Fibroblast of the aortic adventitia (primary cell): Measurements from ENCODE around the gene DOCK9. TPM values are rescaled to one million over a fixed set of nuclear protein-coding genes. Genes with fewer than 3 reads are reported as not detected.

ENCODE experiments used
- DNase-seq: peaks from one replicate; pipeline ENCODE4 v3.0.0-alpha.2; 2010; ENCODE audit warnings: low read depth
- H3K4me3 ChIP-seq: 2 replicates; pipeline ENCODE4 v1.5.1; 2011; ENCODE audit warnings: low read depth, mild to moderate bottlenecking, control low read depth, low read length, moderate library complexity
- CTCF ChIP-seq: IDR thresholded peaks from 2 replicates; pipeline ENCODE4 v1.5.1; 2011; ENCODE audit warnings: mild to moderate bottlenecking, low read length, control low read depth, inconsistent platforms; ENCODE audit not compliant: insufficient read depth
- total RNA-seq: library from RNA; depleted of rRNA; stranded (reverse); fragments of >200 nt; gene quantifications from 2 replicates; pipeline ENCODE4 v1.2.3, GENCODE V29; 2012; ENCODE audit warnings: low replicate concordance

DOCK9 gene
- total RNA-seq, 1 donor: 28.1 TPM

- H3K4me3 ChIP-seq: no peak overlapping the region
- no peak for TF ChIP-seq CTCF
- no peak for DNase-seq
Measured at GRCh38 chr13:98879957-98880356, 97.9 kb downstream of the DOCK9 start.

DNA sequence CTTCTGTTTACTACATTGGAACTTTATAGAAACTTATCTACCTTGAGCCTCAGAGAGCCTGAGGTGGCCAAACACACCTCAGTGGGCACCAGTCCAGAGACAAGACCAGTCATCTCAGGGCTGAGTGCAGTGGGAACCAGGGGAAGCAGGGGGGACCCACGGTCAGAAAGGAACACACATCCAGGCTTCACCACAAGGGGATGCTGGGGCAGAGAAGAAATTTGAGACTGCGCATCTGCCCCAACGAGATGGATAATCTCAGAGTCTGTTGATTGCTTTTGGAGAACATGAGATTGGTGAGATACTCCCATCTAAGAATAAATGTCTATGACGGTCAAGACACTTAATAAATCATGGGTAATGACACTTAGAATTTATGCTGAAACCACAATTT is 98.7 kb downstream of the DOCK9 start:
- TF ChIP-seq CTCF: no peak
- DNase-seq: no peak

DNA sequence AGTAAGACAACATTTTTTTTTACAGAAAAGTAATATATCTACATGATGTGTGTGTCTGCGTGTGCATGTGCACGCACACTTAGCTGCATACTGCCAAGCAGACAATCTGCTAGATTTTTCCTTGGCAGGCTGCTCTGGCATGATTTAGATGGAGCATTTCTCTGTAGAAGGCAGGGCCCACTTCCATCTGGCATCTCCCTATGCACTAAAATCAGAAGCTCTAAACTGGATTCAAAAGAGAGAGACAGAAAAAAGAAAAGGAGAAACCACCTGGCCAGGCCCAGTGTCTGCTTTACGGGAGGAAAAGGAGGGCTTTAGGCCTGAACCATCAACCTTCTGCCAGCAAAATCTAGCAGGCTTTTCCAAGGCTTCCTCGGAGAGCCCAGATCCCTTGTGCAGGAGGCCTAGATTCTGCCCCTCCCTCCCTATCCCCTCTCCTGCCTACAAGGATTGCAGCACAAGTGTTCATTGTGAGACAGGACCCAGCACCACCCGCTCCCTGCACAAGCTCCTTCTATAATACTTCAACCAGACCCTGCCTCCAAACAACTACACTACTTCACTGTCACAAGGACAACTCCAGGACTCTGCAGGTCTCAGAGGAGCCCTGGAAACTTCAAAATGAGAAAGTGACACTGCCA is 99.3 kb downstream of the DOCK9 start:
- no peak for TF ChIP-seq CTCF
- peak; percentile 69 for DNase-seq
- H3K4me3 ChIP-seq: no peak overlapping the region

More for the DNA sequence above, 98.7 kb downstream of the DOCK9 start:
- H3K4me3 ChIP-seq: no peak overlapping the region

DNA sequence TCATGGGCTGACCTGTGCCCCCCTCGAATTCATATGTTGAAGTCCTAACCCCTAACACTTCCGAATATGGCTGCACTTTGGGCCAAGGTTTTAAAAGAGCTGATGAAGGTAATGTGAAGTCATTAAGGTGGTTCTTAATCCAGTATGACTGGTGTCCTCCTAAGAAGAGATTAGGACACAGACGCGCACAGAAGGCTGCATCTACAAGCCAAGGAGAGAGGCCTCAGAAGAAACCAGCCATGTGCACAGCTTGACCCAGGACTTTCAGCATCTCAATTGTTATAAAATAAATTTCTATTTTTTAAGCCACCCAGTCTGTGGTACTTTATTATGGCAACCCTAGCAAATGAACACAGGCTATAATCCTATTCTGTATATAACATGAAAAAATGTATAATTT is 99.9 kb downstream of the DOCK9 start:
- TF ChIP-seq CTCF: no peak
- H3K4me3 ChIP-seq: no peak overlapping the region
- no peak for DNase-seq

DNA sequence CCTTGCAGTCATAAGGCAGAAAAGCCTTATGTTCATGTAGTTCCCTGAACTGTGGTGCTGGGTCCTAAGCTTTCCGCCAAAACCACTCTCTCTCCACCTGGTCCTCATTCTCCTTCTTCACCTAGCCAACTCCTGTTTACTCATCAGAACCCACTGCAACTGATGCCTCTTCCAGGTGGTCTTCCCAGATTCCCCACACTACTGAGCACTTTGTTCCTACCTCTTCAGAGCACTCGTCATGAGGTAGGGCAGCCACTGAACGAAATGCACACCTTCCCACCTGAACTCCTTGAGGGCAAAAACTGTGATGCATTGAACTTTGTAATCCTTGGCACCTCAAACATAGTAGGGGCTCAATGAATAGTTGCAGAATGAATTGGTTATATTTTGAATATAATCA is 100.4 kb downstream of the DOCK9 start:
- no peak for TF ChIP-seq CTCF
- DNase-seq: no peak
- no peak overlapping the region for H3K4me3 ChIP-seq

DNA sequence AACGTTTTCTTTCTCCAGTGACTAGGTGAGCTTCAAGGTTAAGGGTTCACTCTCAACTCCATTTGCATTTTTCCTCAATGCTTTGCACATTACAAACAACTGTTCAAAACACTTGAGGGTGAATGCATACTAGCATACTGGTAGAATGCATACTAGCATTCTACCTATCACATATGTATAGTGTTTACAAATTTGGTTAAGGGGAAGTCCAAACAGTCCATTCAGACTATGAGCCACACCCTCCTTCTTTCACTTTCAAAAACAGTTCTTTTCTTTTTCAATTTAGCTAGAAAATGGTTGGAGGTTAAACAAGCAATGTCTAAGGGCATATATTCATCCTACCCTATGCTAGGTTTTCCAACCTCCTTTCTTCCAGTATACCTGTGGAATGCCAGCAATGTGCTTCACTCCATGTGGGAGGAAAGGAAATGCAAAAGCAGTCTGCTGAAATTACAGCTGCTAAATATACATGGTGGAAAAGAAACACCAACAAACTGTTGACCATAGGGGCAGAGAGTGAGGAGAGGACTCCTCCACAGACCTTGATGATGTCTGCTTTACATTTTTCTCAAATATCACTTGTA is 102.6 kb downstream of the DOCK9 start:
- no peak overlapping the region for H3K4me3 ChIP-seq
- TF ChIP-seq CTCF: no peak
- DNase-seq: no peak

GRCh38 chr13:98874029-98874397 is 103.9 kb downstream of the DOCK9 start:
- no peak for TF ChIP-seq CTCF
- DNase-seq: no peak
- no peak overlapping the region for H3K4me3 ChIP-seq
